GM19025 (cell line): ENCODE data around the gene PIP4K2A.
"Not testable (repeated sequence)": the region's sequence is repeated elsewhere in the genome, so short reads cannot be mapped to it uniquely, and the experiment has no call there.

ENCODE experiments used
- ATAC-seq: cut with Tn5 transposase; IDR thresholded peaks from one replicate; pipeline ENCODE4 v1.9.1; 2021; ENCODE audit warnings: mild to moderate bottlenecking, low read depth, moderate library complexity; ENCODE audit not compliant: unreplicated experiment

The PIP4K2A gene

DNA sequence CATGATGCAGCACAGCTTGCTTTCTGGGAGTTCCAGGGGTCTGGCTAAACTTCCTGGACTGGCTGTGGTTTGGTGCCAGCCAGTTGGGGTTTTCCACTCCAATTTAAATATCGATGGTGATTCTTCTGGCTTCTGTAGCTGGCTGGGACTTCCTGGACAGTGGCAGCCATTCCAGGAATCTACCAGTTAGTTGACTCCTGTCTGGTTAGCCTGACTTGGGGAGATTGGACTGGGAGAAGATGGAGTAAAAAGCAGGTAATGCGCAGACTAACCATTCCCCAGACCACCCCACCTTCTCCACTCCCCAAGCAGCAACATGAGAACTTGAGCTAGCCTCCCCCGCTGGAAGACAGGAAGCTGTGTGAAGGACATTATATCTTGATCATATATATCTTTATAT is 6.3 kb upstream of the PIP4K2A start:
- no peak for ATAC-seq

GRCh38 chr10:22719406-22720042 is 5.1 kb upstream of the PIP4K2A start:
- ATAC-seq = no peak

GRCh38 chr10:22718659-22719058 is 4.3 kb upstream of the PIP4K2A start:
- not testable (repeated sequence) for ATAC-seq

DNA sequence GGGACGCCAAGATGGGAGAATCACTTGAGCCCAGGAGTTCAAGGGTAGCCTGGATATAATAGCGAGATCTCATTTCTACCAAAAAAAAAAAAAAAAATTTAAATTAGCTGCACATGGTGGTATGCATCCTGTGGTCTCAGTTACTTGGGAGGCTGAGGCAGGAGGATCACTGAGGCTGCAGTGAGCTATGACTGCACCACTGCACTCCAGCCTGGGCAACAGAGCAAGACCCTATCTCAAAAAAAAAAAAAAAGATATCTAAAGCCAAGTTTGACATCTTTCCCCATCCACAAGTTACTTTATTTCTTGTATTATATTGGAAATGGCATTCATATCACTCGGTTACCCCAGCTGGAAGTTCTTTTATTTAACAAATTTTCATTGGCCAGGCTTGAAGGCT is 3.4 kb upstream of the PIP4K2A start:
- ATAC-seq = no peak

GRCh38 chr10:22716943-22717342 is 2.6 kb upstream of the PIP4K2A start:
- no peak for ATAC-seq

GRCh38 chr10:22715290-22715625 is 880 bp upstream of the PIP4K2A start:
- no peak for ATAC-seq

GRCh38 chr10:22713853-22714478 is 412 bp downstream of the PIP4K2A start:
- peak; percentile 18 for ATAC-seq

- ATAC-seq = peak; percentile 6
Observed at GRCh38 chr10:22712956-22713852, 1.2 kb downstream of the PIP4K2A start.

GRCh38 chr10:22712211-22712955 is 2.0 kb downstream of the PIP4K2A start:
- ATAC-seq = no peak

- ATAC-seq = no peak
Observed at GRCh38 chr10:22711373-22711772, 3.0 kb downstream of the PIP4K2A start.

DNA sequence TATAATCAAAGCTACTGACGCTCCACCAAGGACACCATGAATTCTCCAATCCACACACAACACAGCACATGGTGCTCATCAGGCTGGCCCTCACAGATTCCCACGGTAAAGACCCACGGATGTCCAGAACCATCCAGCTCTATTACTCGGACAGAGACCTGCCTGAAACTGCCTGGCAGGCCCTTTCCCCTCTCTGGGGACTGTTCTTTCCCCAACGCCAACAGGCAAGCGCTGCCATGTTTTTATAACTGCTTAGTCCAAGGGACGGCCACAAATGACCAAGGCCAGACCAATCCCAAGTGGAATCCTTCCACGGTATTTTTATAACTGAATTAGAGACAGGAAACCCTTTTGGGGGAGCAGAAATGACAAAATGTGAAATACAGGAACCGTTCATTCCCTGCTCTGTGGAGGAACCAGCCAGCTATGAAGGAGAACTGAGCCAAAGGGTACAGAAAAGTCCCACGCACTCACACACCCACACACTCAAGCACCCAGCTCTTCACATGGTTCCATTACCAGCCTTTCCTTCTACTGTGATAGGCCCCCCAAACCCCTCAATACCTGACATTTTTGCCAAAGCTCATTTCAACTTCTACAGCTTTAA is 4.1 kb downstream of the PIP4K2A start:
- no peak for ATAC-seq

DNA sequence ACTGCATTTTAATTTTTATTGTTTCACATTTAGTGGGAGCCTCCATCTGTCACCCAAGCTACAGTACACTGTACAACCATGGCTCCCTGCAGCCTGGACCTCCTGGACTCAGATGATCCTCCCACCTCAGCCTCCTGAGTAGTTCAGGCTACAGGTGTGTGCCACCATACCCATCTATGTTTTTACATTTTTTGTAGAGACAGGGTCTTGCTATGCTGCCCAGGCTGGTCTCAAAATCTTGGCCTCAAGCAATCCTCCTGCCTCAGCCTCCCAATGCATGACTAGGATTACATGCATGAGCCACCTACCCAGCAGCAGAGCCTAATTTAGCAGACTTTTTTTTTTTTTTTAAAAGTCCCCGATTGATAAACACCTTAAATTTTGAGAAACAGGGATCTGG is 5.6 kb downstream of the PIP4K2A start:
- no peak for ATAC-seq

- no peak for ATAC-seq
Observed at GRCh38 chr10:22705527-22705926, 8.9 kb downstream of the PIP4K2A start.

- no peak for ATAC-seq
Observed at GRCh38 chr10:22704942-22705341, 9.4 kb downstream of the PIP4K2A start.

- ATAC-seq = no peak
Observed at GRCh38 chr10:22704471-22704911, 9.9 kb downstream of the PIP4K2A start.

- ATAC-seq = no peak
Observed at GRCh38 chr10:22702348-22702747, 12.0 kb downstream of the PIP4K2A start.

DNA sequence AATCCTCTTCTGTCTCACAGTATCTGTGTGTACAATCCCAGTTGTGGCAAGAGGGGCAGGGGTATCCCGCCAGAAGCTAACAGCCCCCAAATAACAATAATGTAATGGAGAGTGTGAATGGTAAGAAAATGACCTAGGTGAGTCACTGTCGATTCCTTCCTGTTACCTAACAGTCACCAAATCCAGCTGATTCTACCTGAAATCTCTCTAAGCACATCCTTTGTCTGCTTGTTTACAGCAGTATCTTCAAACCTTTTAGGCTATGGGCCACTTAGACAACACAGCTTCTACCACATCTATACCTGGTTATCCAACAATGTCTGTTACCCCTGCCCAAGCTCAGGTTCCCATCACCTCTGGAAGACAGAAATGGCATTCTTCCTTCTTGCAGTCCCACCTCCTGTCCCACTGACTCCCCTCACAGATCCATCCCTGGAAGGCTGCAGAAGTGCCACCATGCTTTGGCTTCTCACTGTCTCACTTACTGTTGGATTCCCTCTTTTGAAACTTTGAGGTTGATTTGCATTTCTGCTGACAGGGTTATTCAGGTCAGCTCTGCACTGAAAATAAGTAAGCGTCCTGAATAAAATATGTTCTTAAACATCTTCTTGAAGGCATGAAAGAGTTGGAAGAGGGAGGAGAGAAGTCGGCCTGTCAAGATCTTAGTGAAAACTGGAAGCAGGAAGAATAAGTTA is 13.1 kb downstream of the PIP4K2A start:
- no peak for ATAC-seq

- peak; percentile 52 for ATAC-seq
Observed at GRCh38 chr10:22700489-22700888, 13.9 kb downstream of the PIP4K2A start.

DNA sequence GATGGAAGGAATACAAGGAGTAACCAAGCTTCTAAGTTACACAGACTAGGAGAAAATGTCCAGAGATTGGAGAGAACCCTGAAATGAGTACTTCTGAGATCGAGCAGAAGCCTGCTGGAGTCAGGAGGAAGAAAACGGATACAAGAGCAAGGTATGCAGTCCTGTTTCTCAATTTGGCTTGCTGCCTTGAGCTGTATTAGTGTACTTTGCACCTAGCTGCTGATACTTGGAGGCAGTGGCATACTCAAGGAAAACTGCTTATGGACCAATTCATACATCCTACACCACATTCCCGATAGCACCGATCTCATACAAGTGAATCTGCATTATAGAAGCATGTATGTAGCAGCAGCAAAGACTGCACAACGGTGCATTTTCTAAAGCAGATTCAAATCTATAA is 14.4 kb downstream of the PIP4K2A start:
- ATAC-seq = no peak

- ATAC-seq = no peak
Observed at GRCh38 chr10:22698941-22699440, 15.4 kb downstream of the PIP4K2A start.
